Motor neuron (in vitro differentiated cells): ENCODE results near the gene TMEM217. TPM values are rescaled to one million over a fixed set of nuclear protein-coding genes. Genes with fewer than 3 reads are reported as not detected.
A peak's percentile ranks its signal among the peaks of the same experiment; 100 is the strongest.

Source experiments
- ATAC-seq, 8 experiments: fragments of 200-7000 bp; cut with Tn5 transposase; replicated peaks in 6 of 8; 2 replicates each; pipeline ENCODE4 v1.8.0; 2021; ENCODE audit warnings: mild to moderate bottlenecking in 8 of 8, moderate library complexity in 8 of 8
- H3K27ac ChIP-seq, 2 donors: fragments of 250-450 bp; sonication (Bioruptor Pico); 2 replicates each; pipeline ENCODE4 v1.9.0; 2021; ENCODE audit warnings: antibody characterized with exemption in 2 of 2, mild to moderate bottlenecking in 2 of 2, moderate library complexity in 1 of 2
- H3K4me1 ChIP-seq, 2 donors: fragments of 250-450 bp; sonication (Bioruptor Pico); replicated peaks in 1 of 2; 2 replicates each; pipeline ENCODE4 v1.6.1; 2021; ENCODE audit warnings: antibody characterized with exemption in 2 of 2, mild to moderate bottlenecking in 2 of 2, moderate library complexity in 1 of 2
- H3K4me3 ChIP-seq, 5 donors: fragments of 250-450 bp; sonication (Bioruptor Pico); 2 replicates each; pipeline ENCODE4 v1.9.0; 2021; ENCODE audit warnings: antibody characterized with exemption in 5 of 5, mild to moderate bottlenecking in 5 of 5, moderate library complexity in 4 of 5
- WGBS, 10 experiments: fragments of 450-650 bp; shearing (Covaris generic); methylation state at CpG; one replicate each; pipeline ENCODE4 v1.0.0; 2022; 5-methylcytosine and 5-hydroxymethylcytosine counted together
- in situ Hi-C, 9 experiments: fragments of 400-800 bp; cut with MboI; loops; one replicate each; pipeline ENCODE4 v1.15.0; 2021; ENCODE audit warnings: low sequenced_read_pairs in 9 of 9, low pct_unique_long_range_greater_than_20kb in 2 of 9; ENCODE audit not compliant: unreplicated experiment in 9 of 9
- total RNA-seq, 8 experiments: library from RNA; unstranded; fragments of 300-600 nt; gene quantifications; 2 replicates each; pipeline versions ENCODE4 v1.2.3 to v1.2.4, GENCODE V29; 2022

The TMEM217 gene
- total RNA-seq, 8 experiments from 2014 or later = 0.73 to 9.4 (median 2.1) TPM

DNA sequence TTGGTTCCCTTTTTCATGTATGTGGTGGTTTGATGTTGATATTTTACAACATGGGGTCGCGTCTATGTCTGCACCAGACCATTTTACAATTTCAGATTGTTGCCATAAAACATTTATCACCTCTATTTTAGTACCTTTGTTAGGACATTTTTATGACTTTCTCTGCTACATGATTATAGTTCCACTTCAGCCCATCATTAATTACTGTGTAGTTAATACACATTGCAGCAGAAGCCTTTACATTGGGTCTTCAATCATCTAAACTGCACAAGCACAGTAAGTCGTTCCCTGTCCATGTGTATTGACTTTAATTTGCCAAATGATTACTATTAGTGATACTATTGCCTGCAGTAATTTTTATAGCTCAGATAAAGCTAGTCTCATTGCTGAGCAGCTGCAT, 15.7 kb upstream of the TMEM217 start:
- ATAC-seq = peak in 4 of 8 experiments; percentile 48 to 93 (median 66)
- in situ Hi-C loops = no loop called here
- 63 to 93% (median 70%) methylated on average over 2 to 3 of the region's 3 CpGs; no CpG with 5 or more reads in 1 of the 10 experiments for WGBS, 10 experiments
- Histone ChIP-seq H3K4me1 (peaks cover 0 to 17% of the 10 kb centered on the region in 2 donors), H3K4me3 (no peak overlapping the region), H3K27ac (no peak overlapping the region)

GRCh38 chr6:37272834-37273566, 15.1 kb upstream of the TMEM217 start:
- Histone ChIP-seq H3K27ac (no peak overlapping the region), H3K4me3 (no peak overlapping the region), H3K4me1 (peaks cover 0 to 17% of the 10 kb centered on the region in 2 donors)
- in situ Hi-C loops = no loop called here
- WGBS, 10 experiments = 78 to 95% (median 90%) methylated on average over 1 to 8 of the region's 8 CpGs; no CpG with 5 or more reads in 1 of the 10 experiments
- ATAC-seq = peak in 1 of 8 experiments; percentile 7

DNA sequence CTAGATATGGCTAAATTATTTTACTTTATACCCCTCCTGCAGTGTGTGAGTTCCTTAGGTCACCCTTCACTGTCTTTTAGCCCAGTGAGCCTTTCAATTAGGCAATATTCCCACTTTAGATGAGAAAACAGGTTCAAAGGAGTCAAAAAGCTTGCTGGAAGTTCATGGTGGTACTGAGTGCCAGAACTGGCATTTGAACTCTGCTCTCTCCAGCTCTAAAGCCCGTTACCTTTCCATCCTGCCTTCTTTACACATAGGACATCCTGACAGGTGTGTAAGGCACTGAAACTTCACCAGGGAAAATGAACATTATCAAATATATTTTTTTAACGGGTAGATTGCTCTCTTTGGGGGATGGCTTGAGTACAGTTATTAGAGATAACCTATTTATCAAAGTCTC, 11.2 kb upstream of the TMEM217 start:
- Histone ChIP-seq H3K4me3 (no peak overlapping the region), H3K27ac (no peak overlapping the region), H3K4me1 (peaks cover 0 to 16% of the 10 kb centered on the region in 2 donors)
- in situ Hi-C loops = no loop called here
- ATAC-seq = no peak
- 54 to 100% (median 94%) methylated on average over 1 to 2 of the region's 2 CpGs; no CpG with 5 or more reads in 4 of the 10 experiments for WGBS, 10 experiments

DNA sequence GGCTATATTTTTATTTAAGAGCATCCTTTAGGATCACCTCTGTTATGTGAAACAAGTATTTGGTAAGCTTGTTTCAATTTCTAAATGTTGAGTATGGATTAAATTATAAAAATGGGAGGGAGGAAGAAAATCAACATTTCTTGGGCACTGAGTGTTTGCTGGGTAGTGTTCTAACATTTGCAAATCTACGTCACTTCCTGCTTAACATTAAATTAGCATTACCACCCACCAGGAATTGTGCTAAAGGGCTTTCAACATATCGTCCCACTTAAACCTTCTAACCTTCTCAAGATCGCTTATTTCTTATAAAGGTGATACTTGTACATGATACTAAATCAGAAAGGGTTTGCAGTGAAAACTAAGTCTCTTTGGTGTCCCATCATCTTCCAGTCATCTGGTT, 7.9 kb upstream of the TMEM217 start:
- no peak overlapping the region for H3K4me3 ChIP-seq
- no peak overlapping the region for H3K27ac ChIP-seq
- in situ Hi-C loops = no loop called here
- WGBS, 10 experiments = 24 to 92% (median 70%) methylated on average over 1 to 3 of the region's 3 CpGs
- peaks cover 0 to 5% of the 10 kb centered on the region in 2 donors for H3K4me1 ChIP-seq
- ATAC-seq = peak in 3 of 8 experiments; percentile 41 to 90 (median 74)

GRCh38 chr6:37265001-37265400, 7.1 kb upstream of the TMEM217 start:
- no peak for ATAC-seq
- no peak overlapping the region for H3K4me3 ChIP-seq

DNA sequence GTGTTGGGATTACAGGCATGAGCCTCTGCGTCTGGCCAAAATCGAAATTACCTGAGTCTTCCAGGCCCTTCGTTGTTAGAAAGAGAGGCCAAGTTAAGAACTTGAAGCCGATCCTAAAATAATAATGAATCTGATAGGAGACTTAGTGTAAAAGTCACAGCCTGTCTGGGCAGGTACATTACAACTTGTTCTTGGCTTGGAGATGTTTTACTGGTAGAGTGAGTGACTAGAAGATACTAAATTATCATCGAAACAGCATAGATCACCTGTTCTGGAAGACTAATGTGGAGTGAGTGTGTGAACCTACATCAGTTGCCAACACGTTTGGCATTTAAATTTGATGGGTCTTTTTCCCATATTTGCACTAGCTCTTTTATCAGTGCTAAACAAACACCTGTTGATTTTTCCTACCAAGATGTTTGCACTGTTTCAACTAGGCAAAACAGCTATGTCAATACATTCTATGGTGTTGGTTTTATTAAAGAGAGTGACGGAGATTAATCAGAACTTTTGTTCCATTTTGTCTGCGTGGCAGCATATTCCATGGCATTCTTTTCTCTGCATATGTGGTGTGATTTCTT, 4.6 kb upstream of the TMEM217 start:
- in situ Hi-C loops = no loop called here
- peak in 1 of 8 experiments; percentile 15 for ATAC-seq
- WGBS, 10 experiments = 79 to 100% (median 87%) methylated on average over 2 to 8 of the region's 8 CpGs; no CpG with 5 or more reads in 1 of the 10 experiments
- H3K4me3 ChIP-seq = no peak overlapping the region
- peaks cover 3 to 11% of the 10 kb centered on the region in 2 donors for H3K4me1 ChIP-seq
- H3K27ac ChIP-seq = no peak overlapping the region

More at GRCh38 chr6:37265001-37265400, 7.1 kb upstream of the TMEM217 start:
- 63 to 89% (median 79%) methylated on average over 1 to 2 of the region's 2 CpGs for WGBS, 10 experiments
- peaks cover 0 to 5% of the 10 kb centered on the region in 2 donors for H3K4me1 ChIP-seq
- in situ Hi-C loops = no loop called here
- no peak overlapping the region for H3K27ac ChIP-seq

- Histone ChIP-seq H3K27ac (no peak overlapping the region), H3K4me3 (no peak overlapping the region), H3K4me1 (peaks cover 3 to 11% of the 10 kb centered on the region in 2 donors)
- in situ Hi-C loops = no loop called here
- no peak for ATAC-seq
- 92 to 100% (median 100%) methylated on average over 2 to 5 of the region's 5 CpGs; no CpG with 5 or more reads in 5 of the 10 experiments for WGBS, 10 experiments
Measured at GRCh38 chr6:37261198-37261597, 3.3 kb upstream of the TMEM217 start.

GRCh38 chr6:37260444-37260843, 2.5 kb upstream of the TMEM217 start:
- Histone ChIP-seq H3K27ac (no peak overlapping the region), H3K4me3 (no peak overlapping the region), H3K4me1 (peaks cover 3 to 10% of the 10 kb centered on the region in 2 donors)
- 50 to 100% (median 89%) methylated on average over 1 of the region's 1 CpG; no CpG with 5 or more reads in 7 of the 10 experiments for WGBS, 10 experiments
- in situ Hi-C loops = no loop called here
- no peak for ATAC-seq

- peaks cover 3 to 6% of the 10 kb centered on the region in 2 donors for H3K4me1 ChIP-seq
- WGBS, 10 experiments = 39 to 100% (median 85%) methylated on average over 1 to 2 of the region's 2 CpGs
- no peak overlapping the region for H3K4me3 ChIP-seq
- H3K27ac ChIP-seq = no peak overlapping the region
- in situ Hi-C loops = no loop called here
- ATAC-seq = no peak
Measured at GRCh38 chr6:37260040-37260439, 2.1 kb upstream of the TMEM217 start.

GRCh38 chr6:37259191-37259590, 1.2 kb upstream of the TMEM217 start:
- Histone ChIP-seq H3K27ac (no peak overlapping the region), H3K4me3 (peak overlapping the region in 1 of 5 donors; percentile 96), H3K4me1 (peaks cover 3 to 5% of the 10 kb centered on the region in 2 donors)
- WGBS, 10 experiments = 53 to 100% (median 70%) methylated on average over 1 to 2 of the region's 2 CpGs; no CpG with 5 or more reads in 1 of the 10 experiments
- in situ Hi-C loops = no loop called here
- ATAC-seq = no peak

- Histone ChIP-seq H3K4me1 (peaks cover 3 to 5% of the 10 kb centered on the region in 2 donors), H3K27ac (peak overlapping the region in 1 of 2 donors; percentile 88), H3K4me3 (peak overlapping the region; percentile 78 to 96 (median 91))
- ATAC-seq = no peak
- in situ Hi-C loops = no loop called here
- 5 to 58% (median 26%) methylated on average over 1 to 10 of the region's 11 CpGs for WGBS, 10 experiments
Measured at GRCh38 chr6:37258405-37259105, 611 bp upstream of the TMEM217 start.

DNA sequence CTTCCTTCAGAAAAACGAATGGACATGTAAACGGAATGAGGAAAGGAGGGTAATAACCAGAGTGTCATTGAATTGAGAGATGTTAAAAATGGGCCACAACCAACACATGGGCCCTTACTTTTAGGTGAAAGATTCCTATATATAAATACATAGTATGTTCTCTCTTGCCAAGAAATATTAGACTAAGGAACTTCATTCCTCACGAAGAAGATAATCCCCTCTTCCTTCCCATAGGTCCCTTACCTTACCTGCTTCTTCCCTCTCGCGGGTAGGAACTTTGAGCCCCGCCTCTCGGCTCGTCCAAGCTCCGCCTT, 667 bp downstream of the TMEM217 start:
- Histone ChIP-seq H3K27ac (no peak overlapping the region), H3K4me1 (peaks cover 3 to 5% of the 10 kb centered on the region in 2 donors), H3K4me3 (peak overlapping the region; percentile 78 to 96 (median 91))
- ATAC-seq = no peak
- 0 to 17% (median 0%) methylated on average over 1 to 6 of the region's 9 CpGs; no CpG with 5 or more reads in 1 of the 10 experiments for WGBS, 10 experiments
- in situ Hi-C loops = no loop called here
